Left ventricle myocardium inferior (tissue), 1 donor: ENCODE data around the gene GLYR1. TPM values are rescaled to one million over a fixed set of nuclear protein-coding genes. Genes with fewer than 3 reads are reported as not detected.

ENCODE experiments used
- DNase-seq: peaks from one replicate; pipeline ENCODE4 v3.0.0-alpha.2; 2020
- H3K27ac ChIP-seq: fragments of 200-600 bp; replicated peaks from 2 replicates; pipeline ENCODE4 v1.8.0; 2021
- H3K27me3 ChIP-seq: fragments of 200-600 bp; 2 replicates; pipeline ENCODE4 v1.8.0; 2021; ENCODE audit warnings: low read depth
- H3K36me3 ChIP-seq: fragments of 200-600 bp; 2 replicates; pipeline ENCODE4 v1.8.0; 2021
- H3K4me1 ChIP-seq: fragments of 200-600 bp; 2 replicates; pipeline ENCODE4 v1.8.0; 2021
- H3K4me3 ChIP-seq: fragments of 200-600 bp; 2 replicates; pipeline ENCODE4 v1.8.0; 2021; ENCODE audit warnings: mild to moderate bottlenecking, moderate library complexity
- H3K9me3 ChIP-seq: fragments of 200-600 bp; replicated peaks from 2 replicates; pipeline ENCODE4 v1.8.0; 2021
- CTCF ChIP-seq: fragments of 200-600 bp; IDR thresholded peaks from 2 replicates; pipeline ENCODE4 v1.8.0; 2021; ENCODE audit warnings: antibody characterized with exemption, mild to moderate bottlenecking, borderline replicate concordance
- intact Hi-C: fragments of 100-400 bp; cut with micrococcal nuclease; formaldehyde crosslinking; loops from one replicate; pipeline ENCODE4 v1.11.0; 2022
- total RNA-seq: library from RNA; stranded (reverse); fragmentation: NEBNext Ultra II Directional; extraction: Animal tissue kit (Norgen Biotek cat#: 25700); gene quantifications from one replicate; pipeline ENCODE4 v1.2.1, GENCODE V29; 2021
- donor health status: DM: no; HTN: yes; CAD: no; lungs with severe emphysema.

Gene GLYR1
- total RNA-seq, 1 donor from 2014 or later, result 86.7 TPM

GRCh38 chr16:4755687-4756086 is 91.4 kb downstream of the GLYR1 start:
- no peak for TF ChIP-seq CTCF
- intact Hi-C loops, result no loop called here
- no peak for DNase-seq

GRCh38 chr16:4754865-4755264 is 92.2 kb downstream of the GLYR1 start:
- H3K9me3 ChIP-seq, result peaks cover 5% of the 10 kb centered on the region
- no peak for DNase-seq
- intact Hi-C loops, result no loop called here
- H3K4me1 ChIP-seq, result no peaks in the 10 kb centered on the region
- no peaks in the 10 kb centered on the region for H3K27me3 ChIP-seq
- no peak for TF ChIP-seq CTCF
- H3K27ac ChIP-seq, result no peak overlapping the region
- H3K4me3 ChIP-seq, result no peak overlapping the region
- H3K36me3 ChIP-seq, result peaks cover 100% of the 10 kb centered on the region

More at GRCh38 chr16:4755687-4756086, 91.4 kb downstream of the GLYR1 start:
- no peak overlapping the region for H3K27ac ChIP-seq
- H3K36me3 ChIP-seq, result peaks cover 100% of the 10 kb centered on the region
- no peak overlapping the region for H3K4me3 ChIP-seq
- H3K9me3 ChIP-seq, result peaks cover 5% of the 10 kb centered on the region
- no peaks in the 10 kb centered on the region for H3K27me3 ChIP-seq
- no peaks in the 10 kb centered on the region for H3K4me1 ChIP-seq

GRCh38 chr16:4753227-4753626 is 93.9 kb downstream of the GLYR1 start:
- intact Hi-C loops, result no loop called here
- no peaks in the 10 kb centered on the region for H3K4me1 ChIP-seq

More at GRCh38 chr16:4753227-4753626, 93.9 kb downstream of the GLYR1 start:
- DNase-seq, result no peak
- no peak for TF ChIP-seq CTCF
- Histone ChIP-seq H3K27ac (no peak overlapping the region), H3K36me3 (peaks cover 95% of the 10 kb centered on the region), H3K27me3 (no peaks in the 10 kb centered on the region), H3K4me3 (no peak overlapping the region), H3K9me3 (peaks cover 5% of the 10 kb centered on the region)

Other genes with a start within 250 kb of the GLYR1 start
- 24.7 TPM for gene UBALD1, start 232.4 kb downstream of the GLYR1 start, total RNA-seq
- gene MGRN1, start 222.5 kb downstream of the GLYR1 start, total RNA-seq, result 30.5 TPM
- gene NUDT16L1, start 153.7 kb downstream of the GLYR1 start, total RNA-seq, result 61.9 TPM
- 8.7 TPM for gene ANKS3, start 113.0 kb downstream of the GLYR1 start, total RNA-seq
- 0.77 TPM for gene DNAAF8, start 112.8 kb downstream of the GLYR1 start, total RNA-seq
- 5.4 TPM for gene ZNF500, start 80.1 kb downstream of the GLYR1 start, total RNA-seq
- not detected for gene SEPTIN12, start 58.9 kb downstream of the GLYR1 start, total RNA-seq
- gene SMIM22, start 51.9 kb downstream of the GLYR1 start, total RNA-seq, result not detected
- 97.4 TPM for gene ROGDI, start 44.7 kb downstream of the GLYR1 start, total RNA-seq
- gene UBN1, start 193 bp upstream of the GLYR1 start, total RNA-seq, result 41.1 TPM
- gene PPL, start 89.9 kb upstream of the GLYR1 start, total RNA-seq, result 7.6 TPM
- gene SEC14L5, start 111.0 kb upstream of the GLYR1 start, total RNA-seq, result 15.5 TPM
- 6.6 TPM for gene NAGPA, start 186.6 kb upstream of the GLYR1 start, total RNA-seq
- 5.9 TPM for gene C16orf89, start 218.7 kb upstream of the GLYR1 start, total RNA-seq
- 7.3 TPM for gene ALG1, start 224.6 kb upstream of the GLYR1 start, total RNA-seq